DOHH2 (cell line): ENCODE measurements around the gene NXPH4.
A peak's percentile ranks its signal among the peaks of the same experiment; 100 is the strongest.

Experiments used
- H3F3A ChIP-seq: fragments of 200-600 bp; sonication (generic), shearing (Covaris generic); 2 replicates; pipeline ENCODE4 v1.6.0; 2016; ENCODE audit warnings: antibody characterized with exemption, mild to moderate bottlenecking; ENCODE audit not compliant: control insufficient read depth, insufficient read depth
- H3K27ac ChIP-seq: fragments of 200-600 bp; sonication (generic); 2 replicates; pipeline ENCODE4 v1.5.1; 2014; ENCODE audit warnings: low read depth, mild to moderate bottlenecking, low read length, moderate library complexity
- H3K27me3 ChIP-seq: fragments of 200-600 bp; sonication (generic); 2 replicates; pipeline ENCODE4 v1.6.1; 2014; ENCODE audit warnings: mild to moderate bottlenecking, low read length, mixed read lengths; ENCODE audit not compliant: control insufficient read depth
- H3K36me3 ChIP-seq: fragments of 200-600 bp; sonication (generic); 2 replicates; pipeline ENCODE4 v1.6.1; 2014; ENCODE audit warnings: mild to moderate bottlenecking, low read length, moderate library complexity, mixed read lengths; ENCODE audit not compliant: control insufficient read depth
- H3K4me1 ChIP-seq: fragments of 200-600 bp; sonication (generic); 2 replicates; pipeline ENCODE4 v1.6.1; 2014; ENCODE audit warnings: mild to moderate bottlenecking, low read length, mixed read lengths; ENCODE audit not compliant: control insufficient read depth
- H3K4me2 ChIP-seq: fragments of 200-600 bp; sonication (generic); 2 replicates; pipeline ENCODE4 v1.6.0; 2014; ENCODE audit warnings: mild to moderate bottlenecking, low read length, moderate library complexity
- H3K4me3 ChIP-seq: fragments of 200-600 bp; sonication (generic); 2 replicates; pipeline ENCODE4 v1.5.1; 2014; ENCODE audit warnings: mild to moderate bottlenecking, low read length, mixed read lengths
- H3K79me2 ChIP-seq: fragments of 200-600 bp; sonication (generic); 2 replicates; pipeline ENCODE4 v1.6.1; 2014; ENCODE audit warnings: mild to moderate bottlenecking, low read length, mixed read lengths; ENCODE audit not compliant: control insufficient read depth
- H3K9me2 ChIP-seq: fragments of 200-600 bp; sonication (generic); replicated peaks from 2 replicates; pipeline ENCODE4 v1.6.1; 2014; ENCODE audit warnings: mild to moderate bottlenecking, low read length, mixed read lengths; ENCODE audit not compliant: control insufficient read depth
- H3K9me3 ChIP-seq: fragments of 200-600 bp; sonication (generic); 2 replicates; pipeline ENCODE4 v1.6.1; 2014; ENCODE audit warnings: antibody characterized with exemption, low read length, mixed read lengths; ENCODE audit not compliant: control insufficient read depth, insufficient read depth
- H4K20me1 ChIP-seq: fragments of 200-600 bp; sonication (generic); 2 replicates; pipeline ENCODE4 v1.6.0; 2014; ENCODE audit warnings: low read depth, mild to moderate bottlenecking, antibody characterized with exemption, low read length, moderate library complexity; ENCODE audit not compliant: control insufficient read depth, insufficient read depth
- CTCF ChIP-seq: fragments of 200-600 bp; sonication (generic); IDR thresholded peaks from one replicate; pipeline ENCODE4 v1.5.1; 2014; ENCODE audit warnings: antibody characterized with exemption, mild to moderate bottlenecking, low read depth, low read length; ENCODE audit not compliant: poor library complexity, severe bottlenecking
- EZH2phosphoT487 ChIP-seq: fragments of 200-600 bp; sonication (generic); IDR thresholded peaks from 2 replicates; pipeline ENCODE4 v1.6.1; 2017; ENCODE audit warnings: borderline replicate concordance, mild to moderate bottlenecking, antibody characterized with exemption, low read length, moderate library complexity, mixed read lengths

Gene NXPH4

GRCh38 chr12:57214398-57214781 is 2.2 kb upstream of the NXPH4 start:
- peaks cover 63% of the 10 kb centered on the region for H3K4me1 ChIP-seq
- H3K4me3 ChIP-seq: peak overlapping the region; percentile 40
- peaks cover 12% of the 10 kb centered on the region for H3F3A ChIP-seq
- no peaks in the 10 kb centered on the region for H3K27me3 ChIP-seq
- H3K4me2 ChIP-seq: peak overlapping the region; percentile 88
- H3K9me2 ChIP-seq: no peaks in the 10 kb centered on the region
- H3K27ac ChIP-seq: no peak overlapping the region
- TF ChIP-seq EZH2phosphoT487: no peak
- peak; percentile 86 for TF ChIP-seq CTCF
- H3K36me3 ChIP-seq: peaks cover 11% of the 10 kb centered on the region
- no peaks in the 10 kb centered on the region for H3K9me3 ChIP-seq
- H3K79me2 ChIP-seq: peaks cover 26% of the 10 kb centered on the region
- H4K20me1 ChIP-seq: peaks cover 5% of the 10 kb centered on the region; the same call in 1 of the 2 replicates

DNA sequence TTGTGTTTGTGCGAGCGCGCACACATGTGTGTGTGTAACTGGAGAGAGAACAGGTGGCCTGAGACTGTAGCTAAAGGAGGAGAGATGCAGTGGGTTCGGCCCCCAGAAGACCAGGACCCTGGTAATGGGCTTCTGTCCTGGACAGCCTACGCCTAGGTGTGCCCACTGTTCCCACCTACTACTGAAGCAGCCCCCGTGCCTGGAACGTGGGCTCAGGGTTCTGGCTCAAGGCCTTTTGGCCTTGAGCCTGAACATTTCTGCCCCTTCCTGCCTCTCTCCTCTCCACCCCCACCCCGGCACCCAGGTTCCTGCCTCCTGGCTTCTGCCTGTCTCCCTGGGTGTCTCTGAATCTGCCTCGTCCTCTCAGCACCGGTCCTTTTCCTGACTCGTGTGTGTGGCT is 1.5 kb upstream of the NXPH4 start:
- Histone ChIP-seq H3K4me2 (peak overlapping the region; percentile 88), H3F3A (peaks cover 12% of the 10 kb centered on the region), H4K20me1 (peaks cover 5% of the 10 kb centered on the region; the same call in 1 of the 2 replicates), H3K27me3 (no peaks in the 10 kb centered on the region), H3K9me3 (no peaks in the 10 kb centered on the region), H3K9me2 (no peaks in the 10 kb centered on the region), H3K27ac (no peak overlapping the region), H3K36me3 (peaks cover 11% of the 10 kb centered on the region), H3K79me2 (peaks cover 33% of the 10 kb centered on the region), H3K4me1 (peaks cover 69% of the 10 kb centered on the region), H3K4me3 (peak overlapping the region; percentile 73)
- TF ChIP-seq CTCF: no peak
- no peak for TF ChIP-seq EZH2phosphoT487

- H3K27ac ChIP-seq: peak overlapping the region; percentile 45
- H3K4me1 ChIP-seq: peaks cover 71% of the 10 kb centered on the region
- H3K36me3 ChIP-seq: peaks cover 11% of the 10 kb centered on the region
- H3K9me2 ChIP-seq: no peaks in the 10 kb centered on the region
- H3K27me3 ChIP-seq: no peaks in the 10 kb centered on the region
- H3F3A ChIP-seq: peaks cover 12% of the 10 kb centered on the region
- peak overlapping the region; percentile 73 for H3K4me3 ChIP-seq
- peaks cover 35% of the 10 kb centered on the region for H3K79me2 ChIP-seq
- H4K20me1 ChIP-seq: peaks cover 5% of the 10 kb centered on the region; the same call in 1 of the 2 replicates
- peak overlapping the region; percentile 88 for H3K4me2 ChIP-seq
- no peaks in the 10 kb centered on the region for H3K9me3 ChIP-seq
- no peak for TF ChIP-seq EZH2phosphoT487
- TF ChIP-seq CTCF: no peak
Measured at GRCh38 chr12:57215668-57216013, 953 bp upstream of the NXPH4 start.
